HEK293 (cell line): Measurements from ENCODE around the gene KLK10.

ENCODE experiments used
- ZNF18 ChIP-seq: fragments of 450-650 bp; formaldehyde crosslinking; IDR thresholded peaks from 2 replicates; pipeline ENCODE4 v1.5.1; 2016; ENCODE audit warnings: missing biosample characterization, missing genetic modification characterization
- ZNF776 ChIP-seq: fragments of 450-650 bp; formaldehyde crosslinking; IDR thresholded peaks from 2 replicates; pipeline ENCODE4 v1.5.0; 2017; ENCODE audit warnings: missing biosample characterization, missing genetic modification characterization, borderline replicate concordance
- TF ChIP-seq, protein P1 (sequence below): fragments of 450-650 bp; formaldehyde crosslinking; IDR thresholded peaks from 2 replicates; pipeline ENCODE4 v1.5.1; 2016; ENCODE audit warnings: missing biosample characterization, missing genetic modification characterization

DNA sequence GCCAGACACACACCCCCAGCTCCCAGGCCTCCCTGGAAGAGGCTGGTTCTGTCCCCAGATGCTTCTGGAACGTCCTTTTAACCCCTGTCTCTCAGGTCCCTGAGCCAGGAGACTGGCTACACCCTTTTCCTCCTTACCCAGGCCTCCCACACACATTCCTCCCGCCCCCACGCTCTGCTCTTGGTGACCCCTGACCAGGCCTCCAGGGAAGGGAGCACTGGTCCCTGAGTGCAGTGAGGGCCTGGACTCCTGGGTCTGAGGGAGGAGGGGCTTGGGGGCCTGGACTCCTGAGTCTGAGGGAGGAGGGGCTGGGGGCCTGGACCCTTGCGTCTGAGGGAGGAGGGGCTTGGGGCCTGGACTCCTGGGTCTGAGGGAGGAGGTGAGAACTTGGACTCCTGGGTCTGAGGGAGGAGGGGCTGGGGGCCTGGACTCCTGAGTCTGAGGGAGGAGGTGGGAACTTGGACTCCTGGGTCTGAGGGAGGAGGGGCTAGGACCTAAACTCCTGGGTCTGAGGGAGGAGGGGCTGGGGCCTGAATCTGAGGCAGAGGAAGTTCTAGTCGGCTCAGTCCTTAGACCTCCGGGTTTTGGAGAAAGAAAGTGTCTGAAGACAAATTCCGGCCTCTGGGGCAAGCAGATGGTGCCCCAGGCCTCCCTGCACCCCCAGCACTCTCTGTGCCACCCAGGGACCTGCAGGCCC, 50.6 kb downstream of the KLK10 start:
- no peak for TF ChIP-seq ZNF18 (tag by site-specific recombination)
- TF ChIP-seq, protein P1, sequence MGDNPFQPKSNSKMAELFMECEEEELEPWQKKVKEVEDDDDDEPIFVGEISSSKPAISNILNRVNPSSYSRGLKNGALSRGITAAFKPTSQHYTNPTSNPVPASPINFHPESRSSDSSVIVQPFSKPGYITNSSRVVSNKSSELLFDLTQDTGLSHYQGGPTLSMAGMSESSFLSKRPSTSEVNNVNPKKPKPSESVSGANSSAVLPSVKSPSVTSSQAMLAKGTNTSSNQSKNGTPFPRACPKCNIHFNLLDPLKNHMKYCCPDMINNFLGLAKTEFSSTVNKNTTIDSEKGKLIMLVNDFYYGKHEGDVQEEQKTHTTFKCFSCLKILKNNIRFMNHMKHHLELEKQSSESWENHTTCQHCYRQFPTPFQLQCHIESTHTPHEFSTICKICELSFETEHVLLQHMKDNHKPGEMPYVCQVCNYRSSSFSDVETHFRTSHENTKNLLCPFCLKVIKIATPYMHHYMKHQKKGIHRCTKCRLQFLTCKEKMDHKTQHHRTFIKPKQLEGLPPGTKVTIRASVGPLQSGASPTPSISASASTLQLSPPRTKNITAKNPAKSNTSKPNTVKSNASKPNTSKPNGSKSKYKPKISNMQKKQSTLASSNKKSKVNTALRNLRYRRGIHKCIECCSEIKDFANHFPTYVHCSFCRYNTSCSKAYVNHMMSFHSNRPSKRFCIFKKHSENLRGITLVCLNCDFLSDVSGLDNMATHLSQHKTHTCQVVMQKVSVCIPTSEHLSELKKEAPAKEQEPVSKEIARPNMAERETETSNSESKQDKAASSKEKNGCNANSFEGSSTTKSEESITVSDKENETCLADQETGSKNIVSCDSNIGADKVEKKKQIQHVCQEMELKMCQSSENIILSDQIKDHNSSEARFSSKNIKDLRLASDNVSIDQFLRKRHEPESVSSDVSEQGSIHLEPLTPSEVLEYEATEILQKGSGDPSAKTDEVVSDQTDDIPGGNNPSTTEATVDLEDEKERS = no peak
- TF ChIP-seq ZNF776 (tag by site-specific recombination) = no peak
